HG02840 (cell line): ENCODE data around the gene PNPO.
"Not testable (repeated sequence)": the region's sequence is repeated elsewhere in the genome, so short reads cannot be mapped to it uniquely, and the experiment has no call there.

Source experiments
- ATAC-seq: cut with Tn5 transposase; IDR thresholded peaks from one replicate; pipeline ENCODE4 v1.9.1; 2021; ENCODE audit warnings: mild to moderate bottlenecking, moderate library complexity, moderate number of reproducible peaks; ENCODE audit not compliant: unreplicated experiment, low FRiP score

The PNPO gene

GRCh38 chr17:47917581-47917980, 23.8 kb upstream of the PNPO start:
- ATAC-seq, result no peak

- ATAC-seq, result no peak
Observed at GRCh38 chr17:47918006-47918405, 23.4 kb upstream of the PNPO start.

DNA sequence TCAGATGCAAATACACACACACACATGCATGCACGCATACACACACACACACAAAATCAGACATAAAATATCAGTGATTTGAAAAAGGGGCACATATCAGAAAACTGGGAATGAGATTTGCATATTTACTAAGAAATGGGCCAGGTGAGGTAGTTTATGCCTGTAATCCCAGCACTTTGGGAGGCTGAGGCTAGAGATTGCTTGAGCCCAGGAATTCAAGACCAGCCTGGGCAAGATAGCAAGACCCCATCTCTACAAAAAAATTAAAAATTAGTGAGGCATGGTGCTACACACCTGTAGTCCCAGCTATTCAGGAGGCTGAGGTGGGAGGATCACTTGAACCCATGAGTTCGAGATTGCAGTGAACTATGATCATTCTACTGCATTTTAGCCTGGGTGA, 22.4 kb upstream of the PNPO start:
- no peak for ATAC-seq

DNA sequence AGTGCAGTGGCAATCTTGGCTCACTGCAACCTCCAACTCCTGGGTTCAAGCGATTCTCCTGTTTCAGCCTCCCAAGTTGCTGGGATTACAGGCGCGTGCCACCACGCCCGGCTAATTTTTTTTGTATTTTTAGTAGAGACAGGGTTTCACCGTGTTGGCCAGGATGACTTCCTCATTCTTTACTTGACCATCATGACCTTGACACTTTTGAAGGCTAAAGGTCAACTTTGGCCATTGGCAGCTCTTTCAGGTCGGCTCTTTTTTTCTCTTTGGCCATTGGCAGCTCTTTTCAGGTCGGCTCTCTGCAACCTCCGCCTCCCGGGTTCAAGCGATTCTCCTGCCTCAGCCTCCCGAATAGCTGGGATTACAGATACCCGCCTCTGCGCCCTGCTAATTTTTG, 21.5 kb upstream of the PNPO start:
- ATAC-seq, result not testable (repeated sequence)

GRCh38 chr17:47924785-47925677, 16.3 kb upstream of the PNPO start:
- ATAC-seq, result no peak

GRCh38 chr17:47925678-47925988, 15.7 kb upstream of the PNPO start:
- ATAC-seq, result no peak

DNA sequence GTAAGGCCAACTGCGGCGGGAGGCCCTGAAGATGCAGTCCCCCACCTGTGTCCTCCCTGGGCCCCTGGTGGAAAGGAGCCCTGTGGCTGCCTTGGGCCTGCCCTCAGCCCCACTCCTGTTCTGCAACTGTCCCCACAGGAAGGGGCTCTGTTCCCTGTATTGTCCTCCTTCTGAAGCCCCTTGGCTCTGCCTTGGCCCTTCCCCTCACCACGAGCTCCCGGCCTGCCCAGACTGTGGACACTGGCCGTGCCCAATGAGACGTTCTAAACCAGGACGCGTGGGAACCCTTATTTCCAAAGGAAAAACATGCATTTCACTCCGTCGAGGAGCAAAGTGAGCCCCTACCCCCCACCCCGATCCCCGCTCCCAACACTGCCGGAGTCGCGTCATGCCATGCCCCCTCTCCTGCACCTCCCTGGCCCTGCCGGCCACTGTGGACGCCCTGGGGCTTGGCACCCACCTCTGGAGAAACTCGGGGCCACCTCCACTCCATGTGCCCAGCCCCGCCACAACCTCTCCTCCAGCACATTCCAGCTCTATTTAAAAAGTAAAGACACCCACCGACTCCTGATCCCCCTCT, 13.5 kb upstream of the PNPO start:
- no peak for ATAC-seq

GRCh38 chr17:47928415-47928814, 13.0 kb upstream of the PNPO start:
- no peak for ATAC-seq

- no peak for ATAC-seq
Observed at GRCh38 chr17:47929218-47930000, 12.0 kb upstream of the PNPO start.

DNA sequence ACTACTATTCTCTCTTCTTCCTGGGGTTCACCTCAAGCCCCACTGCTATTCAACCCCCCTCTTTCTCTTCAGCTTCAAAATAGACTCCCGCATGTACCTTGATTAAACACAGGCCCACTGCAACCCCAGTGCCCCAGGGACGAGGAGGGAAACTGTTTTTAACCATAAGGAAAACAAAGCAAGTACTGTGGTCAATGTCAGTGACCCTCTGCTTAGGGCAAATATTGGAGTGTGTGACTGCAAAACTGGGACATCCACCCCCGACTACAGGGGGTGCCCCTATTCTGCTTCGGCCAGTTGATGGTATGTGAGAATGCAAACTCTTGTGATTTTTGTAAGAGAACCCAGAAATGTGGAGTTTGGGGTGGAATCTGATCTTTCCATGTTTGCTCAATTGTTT, 9.5 kb upstream of the PNPO start:
- no peak for ATAC-seq

DNA sequence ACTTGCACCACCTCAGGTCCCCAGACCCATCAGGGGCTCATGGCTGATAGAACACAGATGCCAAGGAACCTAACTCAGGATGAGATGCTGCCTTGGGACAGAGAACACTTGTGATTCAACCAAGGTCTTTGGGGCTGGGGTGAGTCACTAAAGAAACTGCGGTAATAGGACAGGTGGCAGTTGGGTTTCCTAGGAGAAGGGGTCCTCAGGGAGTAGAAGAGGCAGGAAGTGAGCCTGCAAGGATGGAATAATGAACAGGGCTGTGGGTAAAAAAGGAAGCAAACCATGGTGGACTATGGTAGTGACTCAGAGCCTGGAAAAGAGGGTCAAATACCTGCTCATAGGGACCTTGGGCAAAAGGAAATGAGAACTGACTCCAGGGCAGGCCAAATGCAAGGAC, 6.5 kb upstream of the PNPO start:
- ATAC-seq, result no peak

GRCh38 chr17:47935468-47935867, 5.9 kb upstream of the PNPO start:
- ATAC-seq, result not testable (repeated sequence)

GRCh38 chr17:47935961-47936360, 5.4 kb upstream of the PNPO start:
- ATAC-seq, result no peak

DNA sequence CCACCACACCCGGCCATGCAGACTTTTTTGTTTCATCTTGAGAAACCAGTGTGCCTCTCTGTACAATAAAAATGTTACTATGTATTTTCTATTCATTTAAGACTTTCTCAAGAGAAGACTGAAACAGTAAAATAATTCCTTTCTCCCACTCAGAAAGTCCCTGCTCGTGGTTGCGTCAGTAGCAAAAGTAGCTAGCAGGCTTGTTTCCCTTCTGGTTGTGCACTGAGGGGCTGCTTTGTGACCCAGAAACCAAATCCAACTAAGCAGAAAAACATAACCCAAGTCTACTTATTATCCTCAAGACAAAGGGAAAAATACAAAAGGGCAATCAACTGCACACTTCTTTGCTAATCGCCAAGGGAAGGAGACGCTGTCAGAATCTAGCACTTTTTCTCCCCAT, 3.4 kb upstream of the PNPO start:
- ATAC-seq, result no peak

DNA sequence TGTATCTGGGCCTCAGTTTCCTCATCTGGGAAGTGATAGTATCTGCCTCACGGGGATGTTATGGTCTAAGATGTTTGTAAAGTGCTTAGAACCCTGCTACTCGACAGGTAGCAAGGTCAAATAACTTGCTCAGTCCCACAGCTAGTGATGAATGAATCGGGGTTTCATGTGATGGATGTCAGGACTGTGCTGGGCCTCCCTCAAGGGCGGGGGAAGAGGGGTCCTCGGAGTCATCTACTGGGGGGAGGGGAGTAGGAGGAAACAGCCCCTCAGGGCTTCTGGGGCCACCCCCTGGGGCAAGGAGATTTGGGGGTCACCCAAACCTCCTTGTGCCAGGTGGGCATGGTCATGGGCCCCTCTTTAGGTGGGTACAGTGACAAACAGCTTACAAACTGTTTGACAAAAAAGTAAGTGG, 732 bp downstream of the PNPO start:
- ATAC-seq, result no peak

DNA sequence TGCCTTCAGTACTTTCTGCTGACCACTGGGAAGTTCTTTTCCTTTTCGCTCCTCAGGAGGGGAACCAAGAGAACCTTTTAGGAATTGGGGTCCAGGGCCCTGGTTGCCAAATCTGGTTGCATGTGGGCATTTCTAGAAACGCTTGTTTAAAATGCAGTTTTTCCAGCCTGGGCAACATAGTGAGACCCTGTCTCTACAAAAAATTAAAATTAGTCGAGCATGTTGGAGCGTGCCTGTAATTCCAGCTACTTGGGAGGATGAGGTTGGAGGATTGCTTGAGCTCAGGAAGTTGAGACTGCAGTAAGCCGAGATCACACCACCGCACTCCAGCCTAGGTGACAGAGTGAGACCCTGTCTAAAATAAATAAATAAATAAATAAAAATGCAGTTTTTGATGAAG, 1.2 kb downstream of the PNPO start:
- ATAC-seq, result no peak

- ATAC-seq, result no peak
Observed at GRCh38 chr17:47945080-47945479, 3.7 kb downstream of the PNPO start.

DNA sequence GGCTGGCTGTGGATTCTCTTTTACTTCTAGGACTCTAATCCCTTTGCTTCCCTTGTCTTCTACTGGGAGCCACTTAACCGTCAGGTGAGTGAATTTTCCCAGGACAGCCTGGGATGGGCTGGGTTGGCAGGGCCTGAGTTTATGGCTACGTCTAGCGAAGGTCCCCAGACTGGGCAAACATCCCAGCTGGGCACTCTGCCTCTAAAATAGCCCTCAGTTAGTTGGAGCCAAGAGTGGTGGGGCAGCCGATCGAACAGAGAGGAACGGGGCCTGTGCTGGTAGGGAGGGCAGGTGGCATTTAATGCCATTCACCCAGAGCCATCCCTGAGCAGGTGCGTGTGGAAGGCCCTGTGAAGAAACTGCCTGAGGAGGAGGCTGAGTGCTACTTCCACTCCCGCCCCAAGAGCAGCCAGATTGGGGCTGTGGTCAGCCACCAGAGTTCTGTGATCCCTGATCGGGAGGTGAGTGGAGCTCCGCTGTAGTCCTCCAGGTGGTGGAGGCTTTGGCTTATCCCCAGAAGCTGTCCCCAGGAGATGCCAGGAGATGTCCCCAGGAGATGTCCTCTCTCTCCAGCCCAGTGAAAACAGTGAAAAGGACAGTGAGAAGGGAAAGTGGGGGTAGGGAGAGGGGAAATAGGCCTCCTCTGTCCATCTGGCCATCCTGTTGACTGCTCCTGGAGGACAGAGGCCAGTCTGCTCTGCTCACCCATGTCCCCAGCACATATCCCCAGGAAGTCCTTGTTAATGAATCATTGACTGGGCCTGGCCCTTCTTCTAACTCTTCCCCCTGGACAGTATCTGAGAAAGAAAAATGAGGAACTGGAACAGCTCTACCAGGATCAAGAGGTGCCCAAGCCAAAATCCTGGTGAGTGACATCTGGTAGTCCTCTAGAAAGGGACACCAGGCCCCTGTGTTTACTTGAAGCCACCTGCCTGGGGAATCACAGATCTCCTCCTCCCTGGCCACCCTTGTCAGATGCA, 4.4 kb downstream of the PNPO start:
- no peak for ATAC-seq

DNA sequence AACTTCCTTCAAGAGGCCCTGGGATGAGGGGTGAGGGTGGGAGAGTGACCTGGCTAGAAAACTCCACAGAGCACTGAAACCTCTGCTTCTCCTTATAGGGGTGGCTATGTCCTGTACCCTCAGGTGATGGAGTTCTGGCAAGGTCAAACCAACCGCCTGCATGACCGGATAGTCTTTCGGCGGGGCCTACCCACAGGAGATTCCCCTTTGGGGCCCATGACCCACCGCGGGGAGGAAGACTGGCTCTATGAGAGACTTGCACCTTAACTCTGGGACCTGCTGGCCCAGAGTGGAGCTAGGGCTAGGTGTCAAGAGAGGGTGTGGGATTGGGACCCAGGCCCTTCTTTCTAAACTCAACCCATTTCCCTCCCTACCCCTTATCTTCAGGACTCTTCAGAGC, 5.1 kb downstream of the PNPO start:
- ATAC-seq, result no peak

DNA sequence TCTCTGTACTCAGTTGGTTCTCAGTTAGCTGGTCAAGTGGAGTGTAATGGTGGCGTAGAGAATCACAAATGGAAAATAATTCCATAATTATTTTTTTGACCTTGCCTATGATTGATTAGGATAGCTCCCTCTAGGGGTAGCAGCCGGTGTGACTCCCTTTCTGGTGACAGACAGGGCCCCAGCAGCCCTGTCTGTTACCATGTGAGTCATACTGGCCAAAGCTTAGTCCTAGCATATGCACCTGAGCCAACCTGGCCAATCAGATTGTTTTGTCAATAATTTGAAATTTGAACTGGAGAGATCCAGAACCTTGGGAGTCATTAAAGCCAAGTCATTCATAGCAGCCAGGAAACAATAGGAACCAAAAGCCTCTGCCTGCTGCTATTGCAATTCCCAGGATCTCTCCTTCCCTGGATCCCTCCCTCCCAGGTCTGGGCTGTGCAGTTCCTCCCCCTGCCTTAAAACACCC, 5.6 kb downstream of the PNPO start:
- ATAC-seq, result no peak
